Measurements from ENCODE around the gene DLGAP1.

DNA sequence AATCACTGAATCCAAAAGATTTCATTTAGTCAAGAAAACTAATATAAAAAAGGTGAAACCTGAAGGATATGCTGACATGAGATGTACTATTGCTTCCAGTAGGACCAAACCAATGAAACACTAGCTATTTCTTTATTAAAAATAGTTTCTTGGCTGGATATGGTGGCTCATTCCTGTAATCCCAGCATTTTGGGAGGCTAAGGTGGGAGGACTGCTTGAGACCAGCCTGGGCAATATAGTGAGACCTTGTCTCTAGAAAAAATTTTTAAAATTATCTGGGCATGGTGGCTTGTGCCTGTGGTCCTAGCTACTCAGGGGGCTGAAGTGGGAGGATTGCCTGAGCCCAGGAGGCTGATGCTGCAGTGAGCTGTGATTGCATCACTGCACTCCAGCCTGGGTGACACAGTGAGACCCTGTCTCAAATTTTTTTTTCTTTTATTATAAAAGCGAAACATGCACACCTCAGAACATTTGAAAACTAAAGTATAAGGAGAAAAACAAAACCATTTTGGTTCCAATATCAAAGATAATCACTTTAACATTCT, 738.9 kb downstream of the DLGAP1 start:
- TF ChIP-seq CTCF (IDR thresholded peaks at IDR 0.05): no peak
- TF ChIP-seq EZH2 (IDR thresholded peaks at IDR 0.05): no peak
- no peak for TF ChIP-seq EZH2phosphoT487 (IDR thresholded peaks at IDR 0.05)
